Body of pancreas (tissue), 4 donors: ENCODE measurements around the gene RNF166.

ENCODE experiments used
- CTCF ChIP-seq, 7 experiments: fragments of 450-650 bp in 4 of 7; fragments of 200-600 bp in 3 of 7; sonication (generic) in 3 of 7; IDR thresholded peaks; one replicate each; pipeline ENCODE4 v1.5.1; 2016 to 2019; ENCODE audit warnings: antibody characterized with exemption in 7 of 7
- POLR2A ChIP-seq, 3 donors: fragments of 450-650 bp; IDR thresholded peaks; one replicate each; pipeline ENCODE4 v1.6.1; 2016; ENCODE audit warnings: antibody characterized with exemption in 3 of 3, mild to moderate bottlenecking in 2 of 3

GRCh38 chr16:88739139-88739976 is 33.1 kb upstream of the RNF166 start:
- TF ChIP-seq CTCF (IDR thresholded peaks at IDR 0.05) (no peak), POLR2A (IDR thresholded peaks at IDR 0.05) (no peak)
